ENCODE measurements around the gene NTN5. TPM values are rescaled to one million over a fixed set of nuclear protein-coding genes. Genes with fewer than 3 reads are reported as not detected.

Gene NTN5
- total and polyA plus RNA-seq, 11 donors = 0.11 to 0.42 (median 0.16) TPM; not detected in 7

- peaks cover 3 to 51% (median 33%) of the 10 kb centered on the region in 12 donors for H3K4me1 ChIP-seq
- no peak for ATAC-seq
- no peak overlapping the region for H3K4me3 ChIP-seq
- intact Hi-C loops (cut with DNase I) = loop anchor here in 2 of 10 donors (5.0 to 10.0 kb wide), 2 partner anchors 879 to 1019 kb away; partner anchors contain the start of genes NOP53 (in 1 of the 2), RRAS (in 1 of the 2) and SCAF1 (in 1 of the 2)
- WGBS, 4 donors = 90 to 94% (median 92%) methylated on average over 17 to 30 of the region's 30 CpGs
- H3K27ac ChIP-seq = no peak overlapping the region
- H3K27me3 ChIP-seq = no peaks in the 10 kb centered on the region
- H3K9me3 ChIP-seq = no peaks in the 10 kb centered on the region
- H3K36me3 ChIP-seq = peaks cover 0 to 34% (median 13%) of the 10 kb centered on the region in 9 donors
- no peak for TF ChIP-seq CTCF (IDR thresholded peaks at IDR 0.05)
- TF ChIP-seq POLR2A (IDR thresholded peaks at IDR 0.05) = no peak
- peak in 1 of 5 donors; percentile 41 for DNase-seq
Measured at GRCh38 chr19:48625891-48626327, 46.9 kb downstream of the NTN5 start.

GRCh38 chr19:48624791-48625723, 47.8 kb downstream of the NTN5 start:
- H3K4me3 ChIP-seq = peak overlapping the region in 9 of 12 donors; percentile 44 to 64 (median 56)
- H3K4me1 ChIP-seq = peaks cover 0 to 51% (median 26%) of the 10 kb centered on the region in 12 donors
- peaks cover 0 to 28% (median 16%) of the 10 kb centered on the region in 9 donors for H3K36me3 ChIP-seq
- no peaks in the 10 kb centered on the region for H3K27me3 ChIP-seq
- peak in 1 of 5 donors; percentile 39 for DNase-seq
- ATAC-seq = no peak
- H3K27ac ChIP-seq = peak overlapping the region in 6 of 12 donors; percentile 14 to 83 (median 68)
- H3K9me3 ChIP-seq = no peaks in the 10 kb centered on the region
- TF ChIP-seq POLR2A (IDR thresholded peaks at IDR 0.05) = no peak
- no peak for TF ChIP-seq CTCF (IDR thresholded peaks at IDR 0.05)
- 52 to 58% (median 54%) methylated on average over 24 of the region's 24 CpGs for WGBS, 4 donors
- intact Hi-C loops (cut with DNase I) = loop anchor here in 2 of 10 donors (5.0 to 10.0 kb wide), 2 partner anchors 878 to 1020 kb away; partner anchors contain the start of genes NOP53 (in 1 of the 2), RRAS (in 1 of the 2) and SCAF1 (in 1 of the 2)

- TF ChIP-seq POLR2A (IDR thresholded peaks at IDR 0.05) (no peak), CTCF (IDR thresholded peaks at IDR 0.05) (no peak)
- H3K27ac ChIP-seq = peak overlapping the region in 11 of 12 donors; percentile 61 to 92 (median 68)
- H3K27me3 ChIP-seq = peaks cover 0 to 2% (median 0%) of the 10 kb centered on the region in 9 donors
- DNase-seq (peak; percentile 98 to 99 (median 99)), ATAC-seq (peak; percentile 82 to 87 (median 84))
- H3K9me3 ChIP-seq = no peaks in the 10 kb centered on the region
- intact Hi-C loops (cut with DNase I) = loop anchor here in 1 of 10 donors (10.0 kb wide), 1 partner anchor 1021 kb away; the partner anchor contains the start of genes RRAS and SCAF1
- peaks cover 0 to 54% (median 28%) of the 10 kb centered on the region in 12 donors for H3K4me1 ChIP-seq
- 1 to 2% (median 1%) methylated on average over 30 to 40 of the region's 40 CpGs for WGBS, 4 donors
- peaks cover 0 to 22% (median 12%) of the 10 kb centered on the region in 9 donors for H3K36me3 ChIP-seq
- H3K4me3 ChIP-seq = peak overlapping the region; percentile 33 to 64 (median 52)
Measured at GRCh38 chr19:48624067-48624594, 48.7 kb downstream of the NTN5 start.

All from heart left ventricle (tissue), 16 donors.